ENCODE data around the gene AP1AR.

AP1AR gene

GRCh38 chr4:112222219-112222955 is 9.2 kb upstream of the AP1AR start:
- no peak for DNase-seq (ENCODE audit: low read depth)

GRCh38 chr4:112225157-112225556 is 6.4 kb upstream of the AP1AR start:
- DNase-seq (ENCODE audit: low read depth): no peak

- DNase-seq (ENCODE audit: low read depth): peak; percentile 91
Observed at GRCh38 chr4:112230879-112231778, 458 bp upstream of the AP1AR start.

GRCh38 chr4:112234952-112235609 is 3.5 kb downstream of the AP1AR start:
- DNase-seq (ENCODE audit: low read depth): no peak

- DNase-seq (ENCODE audit: low read depth): no peak
Observed at GRCh38 chr4:112236040-112236439, 4.5 kb downstream of the AP1AR start.

- no peak for DNase-seq (ENCODE audit: low read depth)
Observed at GRCh38 chr4:112238833-112239232, 7.2 kb downstream of the AP1AR start.

GRCh38 chr4:112245383-112245782 is 13.8 kb downstream of the AP1AR start:
- DNase-seq (ENCODE audit: low read depth): no peak

- DNase-seq (ENCODE audit: low read depth): no peak
Observed at GRCh38 chr4:112247021-112247420, 15.4 kb downstream of the AP1AR start.

GRCh38 chr4:112251019-112251643 is 19.5 kb downstream of the AP1AR start:
- DNase-seq (ENCODE audit: low read depth): no peak

- no peak for DNase-seq (ENCODE audit: low read depth)
Observed at GRCh38 chr4:112252234-112252633, 20.6 kb downstream of the AP1AR start.

GRCh38 chr4:112253382-112254000 is 21.9 kb downstream of the AP1AR start:
- DNase-seq (ENCODE audit: low read depth): no peak

- no peak for DNase-seq (ENCODE audit: low read depth)
Observed at GRCh38 chr4:112257098-112257497, 25.5 kb downstream of the AP1AR start.

- DNase-seq (ENCODE audit: low read depth): no peak
Observed at GRCh38 chr4:112266823-112267222, 35.2 kb downstream of the AP1AR start.

GRCh38 chr4:112270051-112270450 is 38.5 kb downstream of the AP1AR start:
- no peak for DNase-seq (ENCODE audit: low read depth)

GRCh38 chr4:112270640-112271421 is 39.2 kb downstream of the AP1AR start:
- no peak for DNase-seq (ENCODE audit: low read depth)

- DNase-seq (ENCODE audit: low read depth): no peak
Observed at GRCh38 chr4:112272292-112272691, 40.7 kb downstream of the AP1AR start.

GRCh38 chr4:112274959-112275358 is 43.4 kb downstream of the AP1AR start:
- DNase-seq (ENCODE audit: low read depth): no peak

- no peak for DNase-seq (ENCODE audit: low read depth)
Observed at GRCh38 chr4:112276113-112276512, 44.5 kb downstream of the AP1AR start.

GRCh38 chr4:112277220-112277619 is 45.6 kb downstream of the AP1AR start:
- DNase-seq (ENCODE audit: low read depth): no peak

GRCh38 chr4:112277705-112278448 is 46.3 kb downstream of the AP1AR start:
- no peak for DNase-seq (ENCODE audit: low read depth)

Measured in stimulated activated CD8-positive, alpha-beta memory T cell treated with anti-CD3 and anti-CD28 coated beads, Interleukin-7, amount 100 ng/mL, for 24 hours (primary cell).